NCI-H82 treated with DMSO at 0.1 percent for 48 hours (cell line): ENCODE results near the gene STIP1.
"Not testable (repeated sequence)": the region's sequence is repeated elsewhere in the genome, so short reads cannot be mapped to it uniquely, and the experiment has no call there.

Source experiments
- DNase-seq: peaks from one replicate; lab custom pipeline; 2025; ENCODE audit not compliant: unreplicated experiment; lab: John Stamatoyannopoulos, UW

STIP1 gene

GRCh38 chr11:64235437-64236161 lies 49.6 kb downstream of the STIP1 start:
- no peak for DNase-seq

GRCh38 chr11:64237484-64237951 lies 51.5 kb downstream of the STIP1 start:
- no peak for DNase-seq

- DNase-seq = no peak
Observed at GRCh38 chr11:64238076-64238475, 52.1 kb downstream of the STIP1 start.

- DNase-seq = no peak
Observed at GRCh38 chr11:64238999-64239398, 53.0 kb downstream of the STIP1 start.

- no peak for DNase-seq
Observed at GRCh38 chr11:64239662-64240434, 53.9 kb downstream of the STIP1 start.

- peak; percentile 71 for DNase-seq
Observed at GRCh38 chr11:64240435-64241240, 54.7 kb downstream of the STIP1 start, which contains the start of gene FKBP2. Gene FKBP2, plus strand, starts transcription at chr11:64241095. Its CDS starts 1,293 bp downstream, at chr11:64242388.

- DNase-seq = peak; percentile 93
Observed at GRCh38 chr11:64241241-64241490, 55.2 kb downstream of the STIP1 start.

- DNase-seq = no peak
Observed at GRCh38 chr11:64241491-64242374, 55.8 kb downstream of the STIP1 start.

GRCh38 chr11:64243236-64243854 lies 57.4 kb downstream of the STIP1 start:
- DNase-seq = no peak

- no peak for DNase-seq
Observed at GRCh38 chr11:64244107-64244506, 58.1 kb downstream of the STIP1 start.

GRCh38 chr11:64244966-64245365 lies 59.0 kb downstream of the STIP1 start:
- no peak for DNase-seq

GRCh38 chr11:64245401-64245796 lies 59.4 kb downstream of the STIP1 start:
- DNase-seq = no peak

- no peak for DNase-seq
Observed at GRCh38 chr11:64245797-64246620, 60.0 kb downstream of the STIP1 start.

GRCh38 chr11:64246621-64246870 lies 60.6 kb downstream of the STIP1 start:
- DNase-seq = not testable (repeated sequence)

GRCh38 chr11:64246871-64247728 lies 61.1 kb downstream of the STIP1 start, which contains the start of gene PPP1R14B:
Gene PPP1R14B, minus strand, starts transcription at chr11:64246943. Its CDS starts 270 bp downstream, at chr11:64246673.
- peak; percentile 54 for DNase-seq

GRCh38 chr11:64247729-64248531 lies 62.0 kb downstream of the STIP1 start:
- no peak for DNase-seq

- no peak for DNase-seq
Observed at GRCh38 chr11:64248578-64248977, 62.6 kb downstream of the STIP1 start.

- DNase-seq = no peak
Observed at GRCh38 chr11:64249038-64249437, 63.1 kb downstream of the STIP1 start.
